ENCODE measurements around the gene FZD4. TPM values are rescaled to one million over a fixed set of nuclear protein-coding genes. Genes with fewer than 3 reads are reported as not detected.

FZD4 gene
- total RNA-seq, 1 donor from 2014 or later, result 4.7 TPM

DNA sequence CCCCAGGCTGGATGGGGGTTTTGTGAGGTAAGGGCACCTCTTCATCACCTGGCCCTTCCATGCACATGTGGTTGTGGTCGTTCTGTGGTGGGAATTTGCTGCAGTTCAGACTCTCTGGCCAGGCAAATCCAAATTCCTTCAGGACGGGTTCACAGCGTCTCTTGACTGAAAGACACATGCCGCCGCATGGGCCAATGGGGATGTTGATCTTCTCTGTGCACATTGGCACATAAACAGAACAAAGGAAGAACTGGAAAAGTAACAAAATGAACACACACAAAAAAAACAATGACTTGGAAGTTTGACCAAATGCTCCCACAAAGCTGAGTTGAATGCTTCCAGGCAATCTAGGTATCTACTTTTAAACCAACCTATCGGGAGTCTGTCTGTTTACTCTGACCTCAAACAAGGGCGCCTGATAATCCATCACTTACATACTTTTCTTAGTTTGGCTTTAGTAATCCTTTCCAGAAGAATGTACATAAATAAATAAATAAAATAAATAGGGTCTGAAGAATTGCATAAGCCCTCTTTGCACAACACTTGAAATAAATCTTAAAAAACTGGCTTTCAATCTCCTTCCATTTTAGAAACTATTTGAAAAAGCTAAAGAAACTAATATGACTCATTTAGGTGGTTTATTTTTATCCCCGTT lies 2.8 kb downstream of the FZD4 start:
- Mint-ChIP-seq H3K36me3 (ENCODE audit: low read depth, unreplicated experiment) (peaks cover 25% of the 10 kb centered on the region), H3K27ac (ENCODE audit: unreplicated experiment) (no peak overlapping the region), H3K4me1 (ENCODE audit: low read depth, unreplicated experiment) (peaks cover 11% of the 10 kb centered on the region), H3K27me3 (ENCODE audit: low read depth, unreplicated experiment) (no peaks in the 10 kb centered on the region), H3K9me3 (ENCODE audit: unreplicated experiment) (peaks cover 2% of the 10 kb centered on the region), H3K4me3 (ENCODE audit: unreplicated experiment) (peak overlapping the region; percentile 20)
- no peak overlapping the region for H3K9ac ChIP-seq (ENCODE audit: low read length)
- H3K79me2 ChIP-seq (ENCODE audit: insufficient read depth, low read length), result peaks cover 12% of the 10 kb centered on the region
- no peak overlapping the region for H2AFZ ChIP-seq (ENCODE audit: low read depth, low read length)
- no peaks in the 10 kb centered on the region for H3K9me3 ChIP-seq (ENCODE audit: insufficient read depth, low read depth, low read length)
- H3K27me3 ChIP-seq (ENCODE audit: insufficient read depth, low read length), result no peaks in the 10 kb centered on the region
- H3K36me3 ChIP-seq (ENCODE audit: insufficient read depth, low read length), result no peaks in the 10 kb centered on the region
- TF ChIP-seq, protein P1, sequence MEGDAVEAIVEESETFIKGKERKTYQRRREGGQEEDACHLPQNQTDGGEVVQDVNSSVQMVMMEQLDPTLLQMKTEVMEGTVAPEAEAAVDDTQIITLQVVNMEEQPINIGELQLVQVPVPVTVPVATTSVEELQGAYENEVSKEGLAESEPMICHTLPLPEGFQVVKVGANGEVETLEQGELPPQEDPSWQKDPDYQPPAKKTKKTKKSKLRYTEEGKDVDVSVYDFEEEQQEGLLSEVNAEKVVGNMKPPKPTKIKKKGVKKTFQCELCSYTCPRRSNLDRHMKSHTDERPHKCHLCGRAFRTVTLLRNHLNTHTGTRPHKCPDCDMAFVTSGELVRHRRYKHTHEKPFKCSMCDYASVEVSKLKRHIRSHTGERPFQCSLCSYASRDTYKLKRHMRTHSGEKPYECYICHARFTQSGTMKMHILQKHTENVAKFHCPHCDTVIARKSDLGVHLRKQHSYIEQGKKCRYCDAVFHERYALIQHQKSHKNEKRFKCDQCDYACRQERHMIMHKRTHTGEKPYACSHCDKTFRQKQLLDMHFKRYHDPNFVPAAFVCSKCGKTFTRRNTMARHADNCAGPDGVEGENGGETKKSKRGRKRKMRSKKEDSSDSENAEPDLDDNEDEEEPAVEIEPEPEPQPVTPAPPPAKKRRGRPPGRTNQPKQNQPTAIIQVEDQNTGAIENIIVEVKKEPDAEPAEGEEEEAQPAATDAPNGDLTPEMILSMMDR (IDR thresholded peaks at IDR 0.05; ENCODE audit: insufficient read depth, low read depth, low read length), result no peak
- TF ChIP-seq EZH2 (IDR thresholded peaks at IDR 0.05; ENCODE audit: insufficient read depth, low read length), result no peak
- H3K4me1 ChIP-seq (ENCODE audit: insufficient read depth, low read length), result peaks cover 24% of the 10 kb centered on the region
- peak; percentile 43 for DNase-seq (ENCODE audit: low read depth)
- H3K27ac ChIP-seq (ENCODE audit: low read depth, low read length), result no peak overlapping the region
- H3K4me2 ChIP-seq (ENCODE audit: low read length), result no peak overlapping the region
- no peak overlapping the region for H3K4me3 ChIP-seq (ENCODE audit: insufficient read depth, low read depth, low read length)
- no peak for FAIRE-seq
- H4K20me1 ChIP-seq (ENCODE audit: insufficient read depth, low read length), result no peaks in the 10 kb centered on the region

DNA sequence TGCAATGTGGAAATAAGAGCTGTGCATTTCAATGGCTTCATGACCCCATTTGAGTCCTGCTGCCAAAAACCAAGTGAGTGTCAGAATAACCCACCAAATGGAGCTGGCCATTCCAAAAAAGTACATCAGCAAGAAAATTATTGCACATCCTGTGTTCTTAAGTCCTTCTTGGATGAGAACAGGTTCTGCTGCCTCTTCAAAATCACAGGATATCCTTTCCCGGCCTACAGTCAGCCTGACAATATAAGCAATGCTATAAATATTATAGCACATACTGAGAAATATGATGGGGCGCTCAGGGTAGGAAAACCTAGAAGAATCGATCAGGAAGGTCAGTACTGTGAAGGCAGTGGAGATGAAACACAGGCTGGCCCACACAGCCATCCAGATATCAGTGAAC lies 3.5 kb downstream of the FZD4 start:
- peaks cover 12% of the 10 kb centered on the region for H3K4me1 Mint-ChIP-seq (ENCODE audit: low read depth, unreplicated experiment)
- FAIRE-seq (no peak), DNase-seq (ENCODE audit: low read depth) (no peak)
- H3K9ac ChIP-seq (ENCODE audit: low read length), result no peak overlapping the region
- H3K4me3 Mint-ChIP-seq (ENCODE audit: unreplicated experiment), result no peak overlapping the region
- H3K27me3 Mint-ChIP-seq (ENCODE audit: low read depth, unreplicated experiment), result no peaks in the 10 kb centered on the region
- peaks cover 25% of the 10 kb centered on the region for H3K4me1 ChIP-seq (ENCODE audit: insufficient read depth, low read length)
- H3K27me3 ChIP-seq (ENCODE audit: insufficient read depth, low read length), result no peaks in the 10 kb centered on the region
- H2AFZ ChIP-seq (ENCODE audit: low read depth, low read length), result no peak overlapping the region
- H3K27ac Mint-ChIP-seq (ENCODE audit: unreplicated experiment), result no peak overlapping the region
- peaks cover 12% of the 10 kb centered on the region for H3K79me2 ChIP-seq (ENCODE audit: insufficient read depth, low read length)
- H3K36me3 ChIP-seq (ENCODE audit: insufficient read depth, low read length), result no peaks in the 10 kb centered on the region
- no peaks in the 10 kb centered on the region for H3K9me3 ChIP-seq (ENCODE audit: insufficient read depth, low read depth, low read length)
- no peak overlapping the region for H3K4me2 ChIP-seq (ENCODE audit: low read length)
- no peak overlapping the region for H3K4me3 ChIP-seq (ENCODE audit: insufficient read depth, low read depth, low read length)
- H3K27ac ChIP-seq (ENCODE audit: low read depth, low read length), result no peak overlapping the region
- peaks cover 4% of the 10 kb centered on the region for H3K9me3 Mint-ChIP-seq (ENCODE audit: unreplicated experiment)
- TF ChIP-seq, protein P1 (IDR thresholded peaks at IDR 0.05; ENCODE audit: insufficient read depth, low read depth, low read length), result no peak
- no peak for TF ChIP-seq EZH2 (IDR thresholded peaks at IDR 0.05; ENCODE audit: insufficient read depth, low read length)
- peaks cover 28% of the 10 kb centered on the region for H3K36me3 Mint-ChIP-seq (ENCODE audit: low read depth, unreplicated experiment)
- no peaks in the 10 kb centered on the region for H4K20me1 ChIP-seq (ENCODE audit: insufficient read depth, low read length)

DNA sequence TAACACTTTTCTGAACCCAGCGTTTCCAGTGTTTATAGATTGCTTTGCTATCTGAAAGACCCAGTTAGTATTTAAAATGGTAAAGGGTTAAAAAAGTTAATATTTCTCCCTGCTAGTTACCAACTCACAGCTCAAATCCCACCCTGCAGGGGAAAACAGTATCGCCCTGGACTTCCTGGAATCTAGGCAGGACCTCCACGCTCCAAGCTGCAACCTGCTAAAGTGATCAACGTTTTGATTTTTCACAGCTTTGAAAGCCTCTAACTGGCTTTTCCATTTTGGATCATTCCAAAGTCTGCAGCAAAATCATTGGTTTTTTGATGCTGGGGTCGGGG lies 4.6 kb downstream of the FZD4 start:
- Histone ChIP-seq H2AFZ (ENCODE audit: low read depth, low read length) (no peak overlapping the region), H3K27ac (ENCODE audit: low read depth, low read length) (no peak overlapping the region), H3K9me3 (ENCODE audit: insufficient read depth, low read depth, low read length) (no peaks in the 10 kb centered on the region), H3K36me3 (ENCODE audit: insufficient read depth, low read length) (no peaks in the 10 kb centered on the region), H4K20me1 (ENCODE audit: insufficient read depth, low read length) (no peaks in the 10 kb centered on the region), H3K4me2 (ENCODE audit: low read length) (no peak overlapping the region), H3K4me3 (ENCODE audit: insufficient read depth, low read depth, low read length) (no peak overlapping the region), H3K9ac (ENCODE audit: low read length) (no peak overlapping the region), H3K4me1 (ENCODE audit: insufficient read depth, low read length) (peaks cover 21% of the 10 kb centered on the region), H3K79me2 (ENCODE audit: insufficient read depth, low read length) (peaks cover 12% of the 10 kb centered on the region), H3K27me3 (ENCODE audit: insufficient read depth, low read length) (no peaks in the 10 kb centered on the region)
- no peak for TF ChIP-seq EZH2 (IDR thresholded peaks at IDR 0.05; ENCODE audit: insufficient read depth, low read length)
- TF ChIP-seq, protein P1 (IDR thresholded peaks at IDR 0.05; ENCODE audit: insufficient read depth, low read depth, low read length), result no peak
- FAIRE-seq, result no peak
- H3K27me3 Mint-ChIP-seq (ENCODE audit: low read depth, unreplicated experiment), result no peaks in the 10 kb centered on the region
- no peak overlapping the region for H3K27ac Mint-ChIP-seq (ENCODE audit: unreplicated experiment)
- H3K36me3 Mint-ChIP-seq (ENCODE audit: low read depth, unreplicated experiment), result peaks cover 32% of the 10 kb centered on the region
- no peak for DNase-seq (ENCODE audit: low read depth)
- no peak overlapping the region for H3K4me3 Mint-ChIP-seq (ENCODE audit: unreplicated experiment)
- peaks cover 4% of the 10 kb centered on the region for H3K9me3 Mint-ChIP-seq (ENCODE audit: unreplicated experiment)
- peaks cover 12% of the 10 kb centered on the region for H3K4me1 Mint-ChIP-seq (ENCODE audit: low read depth, unreplicated experiment)
